H9 (cell line): ENCODE data around the gene TTLL3. TPM values are rescaled to one million over a fixed set of nuclear protein-coding genes. Genes with fewer than 3 reads are reported as not detected.
"Not testable (repeated sequence)": the region's sequence is repeated elsewhere in the genome, so short reads cannot be mapped to it uniquely, and the experiment has no call there.

Experiments
- DNase-seq: peaks from one replicate; pipeline ENCODE4 v3.0.0-alpha.2; 2017
- H2AFZ ChIP-seq: one replicate; pipeline ENCODE4 v1.6.1; 2013; ENCODE audit warnings: mild to moderate bottlenecking, low read length, control low read depth, moderate library complexity
- H2AK5ac ChIP-seq: 2 replicates; pipeline ENCODE4 v1.6.1; 2013; ENCODE audit warnings: low read length, control low read depth, mixed read lengths; ENCODE audit not compliant: insufficient read length
- H2BK120ac ChIP-seq: one replicate; pipeline ENCODE4 v1.6.1; 2013; ENCODE audit warnings: low read depth, mild to moderate bottlenecking, low read length, control low read depth, inconsistent platforms; ENCODE audit not compliant: poor library complexity, severe bottlenecking
- H2BK12ac ChIP-seq: 2 replicates; pipeline ENCODE4 v1.6.1; 2013; ENCODE audit warnings: low read length, control low read depth, mixed read lengths, low read depth; ENCODE audit not compliant: insufficient read length
- H2BK15ac ChIP-seq: 2 replicates; pipeline ENCODE4 v1.6.1; 2013; ENCODE audit warnings: low read depth, low read length, control low read depth
- H2BK20ac ChIP-seq: one replicate; pipeline ENCODE4 v1.6.1; 2013; ENCODE audit warnings: low read depth, mild to moderate bottlenecking, low read length, control low read depth, inconsistent platforms; ENCODE audit not compliant: poor library complexity, severe bottlenecking
- H2BK5ac ChIP-seq: 2 replicates; pipeline ENCODE4 v1.6.1; 2013; ENCODE audit warnings: low read length, control low read depth, mixed read lengths; ENCODE audit not compliant: insufficient read length
- H3K14ac ChIP-seq: 2 replicates; pipeline ENCODE4 v1.6.1; 2013; ENCODE audit warnings: low read length, control low read depth; ENCODE audit not compliant: insufficient read depth
- H3K18ac ChIP-seq: 2 replicates; pipeline ENCODE4 v1.6.1; 2013; ENCODE audit warnings: low read depth, mild to moderate bottlenecking, mixed read lengths, low read length, control low read depth; ENCODE audit not compliant: insufficient read length
- H3K23ac ChIP-seq: 2 replicates; pipeline ENCODE4 v1.6.1; 2013; ENCODE audit warnings: low read length, control low read depth, mixed read lengths, low read depth; ENCODE audit not compliant: insufficient read length
- H3K23me2 ChIP-seq: 2 replicates; pipeline ENCODE4 v1.6.1; 2013; ENCODE audit warnings: low read depth, mild to moderate bottlenecking, mixed read lengths, low read length, control low read depth; ENCODE audit not compliant: insufficient read length, poor library complexity, severe bottlenecking
- H3K27ac ChIP-seq: 2 replicates; pipeline ENCODE4 v1.5.1; 2013; ENCODE audit warnings: low read length, control low read depth, mixed read lengths, low read depth; ENCODE audit not compliant: insufficient read length
- H3K27me3 ChIP-seq: 2 replicates; pipeline ENCODE4 v1.6.1; 2013; ENCODE audit warnings: low read length, control low read depth, inconsistent platforms; ENCODE audit not compliant: insufficient read depth
- H3K4ac ChIP-seq: 2 replicates; pipeline ENCODE4 v1.6.1; 2013; ENCODE audit warnings: low read depth, mild to moderate bottlenecking, control low read depth, inconsistent platforms, low read length, moderate library complexity
- H3K4me1 ChIP-seq: 2 replicates; pipeline ENCODE4 v1.6.1; 2013; ENCODE audit warnings: low read length, control low read depth, inconsistent platforms; ENCODE audit not compliant: insufficient read depth
- H3K4me2 ChIP-seq: 2 replicates; pipeline ENCODE4 v1.6.1; 2013; ENCODE audit warnings: low read length, control low read depth, mixed read lengths; ENCODE audit not compliant: insufficient read length, insufficient read depth
- H3K56ac ChIP-seq: 2 replicates; pipeline ENCODE4 v1.6.1; 2013; ENCODE audit warnings: low read depth, mild to moderate bottlenecking, mixed read lengths, low read length, control low read depth; ENCODE audit not compliant: insufficient read length
- H3K79me1 ChIP-seq: 2 replicates; pipeline ENCODE4 v1.6.1; 2013; ENCODE audit warnings: low read depth, mild to moderate bottlenecking, moderate library complexity, low read length, control low read depth, inconsistent platforms; ENCODE audit not compliant: insufficient read depth, poor library complexity, severe bottlenecking
- H3K79me2 ChIP-seq: 2 replicates; pipeline ENCODE4 v1.6.1; 2013; ENCODE audit warnings: low read length, control low read depth, inconsistent platforms; ENCODE audit not compliant: insufficient read depth
- H3K9ac ChIP-seq: 2 replicates; pipeline ENCODE4 v1.6.1; 2013; ENCODE audit warnings: low read length, control low read depth, mixed read lengths; ENCODE audit not compliant: insufficient read length; ENCODE audit errors: extremely low read depth
- H3K9me3 ChIP-seq: one replicate; pipeline ENCODE4 v1.6.1; 2013; ENCODE audit warnings: low read depth, low read length, inconsistent platforms; ENCODE audit not compliant: control insufficient read depth
- H3T11ph ChIP-seq: one replicate; pipeline ENCODE4 v1.6.1; 2013; ENCODE audit warnings: mild to moderate bottlenecking, low read length, control low read depth, inconsistent platforms
- H4K20me1 ChIP-seq: one replicate; pipeline ENCODE4 v1.6.1; 2013; ENCODE audit not compliant: control insufficient read depth, insufficient read length, insufficient read depth
- H4K5ac ChIP-seq: 2 replicates; pipeline ENCODE4 v1.6.1; 2013; ENCODE audit warnings: low read depth, mild to moderate bottlenecking, mixed read lengths, low read length, control low read depth; ENCODE audit not compliant: insufficient read length
- H4K8ac ChIP-seq: replicated peaks from 2 replicates; pipeline ENCODE4 v1.6.1; 2013; ENCODE audit warnings: low read length, control low read depth, mixed read lengths, low read depth; ENCODE audit not compliant: insufficient read length
- H4K91ac ChIP-seq: 2 replicates; pipeline ENCODE4 v1.6.1; 2013; ENCODE audit warnings: low read depth, mild to moderate bottlenecking, moderate library complexity, mixed read lengths, low read length, control low read depth; ENCODE audit not compliant: insufficient read length
- H3K27ac Mint-ChIP-seq, 3 experiments: 2 replicates in 2 of 3; 3 replicates in 1 of 3; pipeline ENCODE4 v1.8.0; 2020 to 2021; ENCODE audit warnings: mixed read lengths in 3 of 3, mild to moderate bottlenecking in 1 of 3, moderate library complexity in 1 of 3
- H3K27me3 Mint-ChIP-seq: 2 replicates; pipeline ENCODE4 v1.8.0; 2021; ENCODE audit warnings: low read depth, mild to moderate bottlenecking, moderate library complexity, mixed read lengths
- H3K36me3 Mint-ChIP-seq, 3 experiments: 2 replicates in 2 of 3; 3 replicates in 1 of 3; pipeline ENCODE4 v1.8.0; 2020 to 2021; ENCODE audit warnings: low read depth in 3 of 3, mixed read lengths in 3 of 3; ENCODE audit not compliant: insufficient read depth in 1 of 3
- H3K4me1 Mint-ChIP-seq, 2 experiments: 2 replicates each; pipeline ENCODE4 v1.8.0; 2020; ENCODE audit warnings: mixed read lengths in 2 of 2
- H3K4me3 Mint-ChIP-seq, 2 experiments: 2 replicates in 1 of 2; 3 replicates in 1 of 2; pipeline ENCODE4 v1.8.0; 2020 to 2021; ENCODE audit warnings: mild to moderate bottlenecking in 2 of 2, mixed read lengths in 2 of 2, moderate library complexity in 1 of 2
- H3K9me3 Mint-ChIP-seq, 2 experiments: 2 replicates in 1 of 2; 3 replicates in 1 of 2; pipeline ENCODE4 v1.8.0; 2020; ENCODE audit warnings: mild to moderate bottlenecking in 2 of 2, mixed read lengths in 2 of 2, moderate library complexity in 1 of 2
- CTCF ChIP-seq: fragments of 200-600 bp; sonication (generic); conservative IDR thresholded peaks from 3 replicates; pipeline ENCODE4 v1.8.0; 2021; ENCODE audit warnings: antibody characterized with exemption, mild to moderate bottlenecking
- WGBS: extraction: QIAGEN DNeasy Blood & Tissue Kit; methylation state at CpG from one replicate; pipeline ENCODE4 v1.1.7; 2013; ENCODE audit warnings: missing lambda C conversion rate, low lambda C conversion rate, mixed read lengths; ENCODE audit not compliant: insufficient read length; ENCODE audit errors: extremely low coverage; 5-methylcytosine and 5-hydroxymethylcytosine counted together
- total RNA-seq: library from RNA; stranded (reverse); gene quantifications from 2 replicates; pipeline ENCODE4 v1.2.1, GENCODE V29; 2021

Gene TTLL3
- total RNA-seq, 1 experiment from 2014 or later, result 14.4 TPM

- H3K4me3 Mint-ChIP-seq, H3K23me2 ChIP-seq, H3K9ac ChIP-seq, H3K18ac ChIP-seq, H4K8ac ChIP-seq, H3T11ph ChIP-seq, H2AFZ ChIP-seq, H3K14ac ChIP-seq, H4K20me1 ChIP-seq, H3K36me3 Mint-ChIP-seq, H2BK12ac ChIP-seq, H3K27ac Mint-ChIP-seq, H3K23ac ChIP-seq, H3K27ac ChIP-seq, H3K79me2 ChIP-seq, H4K5ac ChIP-seq, H4K91ac ChIP-seq, H2AK5ac ChIP-seq, H3K79me1 ChIP-seq, H3K27me3 ChIP-seq, H3K4ac ChIP-seq, H2BK20ac ChIP-seq, H2BK5ac ChIP-seq, H3K4me1 ChIP-seq, H3K56ac ChIP-seq, H2BK120ac ChIP-seq, DNase-seq, H2BK15ac ChIP-seq, H3K9me3 ChIP-seq, H3K4me2 ChIP-seq, H3K9me3 Mint-ChIP-seq: not testable (repeated sequence)
- TF ChIP-seq CTCF, result peak; percentile 71
- peaks cover 7 to 14% of the 10 kb centered on the region in 2 experiments for H3K4me1 Mint-ChIP-seq
- H3K27me3 Mint-ChIP-seq, result peaks cover 12% of the 10 kb centered on the region
- WGBS, result no CpG with 5 or more reads among the region's 4 CpGs
Measured at GRCh38 chr3:9848860-9849259, 38.8 kb downstream of the TTLL3 start.

- not testable (repeated sequence) for H2BK5ac ChIP-seq, H2BK120ac ChIP-seq, H3K9me3 ChIP-seq, H3K23ac ChIP-seq, H4K20me1 ChIP-seq, H3K27me3 ChIP-seq, H3K79me2 ChIP-seq, H2AFZ ChIP-seq, H3K27ac ChIP-seq, H3K14ac ChIP-seq, H3K4me1 ChIP-seq, H4K5ac ChIP-seq, H3K79me1 ChIP-seq, H3K56ac ChIP-seq, H3K9ac ChIP-seq, H3K18ac ChIP-seq, H3K4me2 ChIP-seq, H4K91ac ChIP-seq, H3K4ac ChIP-seq, H3K36me3 Mint-ChIP-seq, H3K23me2 ChIP-seq, H2BK12ac ChIP-seq, H3T11ph ChIP-seq, H3K9me3 Mint-ChIP-seq, H3K27ac Mint-ChIP-seq, H2AK5ac ChIP-seq, DNase-seq, H2BK20ac ChIP-seq, H2BK15ac ChIP-seq, H4K8ac ChIP-seq, H3K4me3 Mint-ChIP-seq
- H3K27me3 Mint-ChIP-seq, result peaks cover 17% of the 10 kb centered on the region
- no CpG with 5 or more reads among the region's 6 CpGs for WGBS
- peaks cover 14 to 18% of the 10 kb centered on the region in 2 experiments for H3K4me1 Mint-ChIP-seq
Measured at GRCh38 chr3:9851383-9851782, 41.3 kb downstream of the TTLL3 start.
